Measurements from ENCODE around the gene MSH5. TPM values are rescaled to one million over a fixed set of nuclear protein-coding genes. Genes with fewer than 3 reads are reported as not detected.
A peak's percentile ranks its signal among the peaks of the same experiment; 100 is the strongest.

The MSH5 gene
- total RNA-seq, 1 donor from 2014 or later: 4.2 TPM

- no peak for DNase-seq
Measured at GRCh38 chr6:31761343-31761742, 21.5 kb downstream of the MSH5 start.

GRCh38 chr6:31762356-31762755 is 22.6 kb downstream of the MSH5 start, which contains the start of gene SAPCD1:
Gene SAPCD1 (plus strand): TSS chr6:31762656. CDS start chr6:31763055, 399 bp downstream.
- DNase-seq: no peak

GRCh38 chr6:31762878-31763618 is 23.2 kb downstream of the MSH5 start:
- DNase-seq: no peak

GRCh38 chr6:31763619-31763940 is 23.8 kb downstream of the MSH5 start:
- DNase-seq: no peak

GRCh38 chr6:31764198-31764597 is 24.4 kb downstream of the MSH5 start:
- no peak for DNase-seq

GRCh38 chr6:31765559-31765909 is 25.7 kb downstream of the MSH5 start:
- no peak for DNase-seq

- no peak for DNase-seq
Measured at GRCh38 chr6:31765910-31766794, 26.3 kb downstream of the MSH5 start.

GRCh38 chr6:31767096-31767645 is 27.4 kb downstream of the MSH5 start:
- DNase-seq: no peak

GRCh38 chr6:31768363-31769257 is 28.8 kb downstream of the MSH5 start:
- DNase-seq: no peak

GRCh38 chr6:31769684-31770371 is 30.0 kb downstream of the MSH5 start:
- DNase-seq: no peak

- no peak for DNase-seq
Measured at GRCh38 chr6:31770860-31771259, 31.1 kb downstream of the MSH5 start.

GRCh38 chr6:31771992-31772358 is 32.2 kb downstream of the MSH5 start:
- DNase-seq: no peak

- no peak for DNase-seq
Measured at GRCh38 chr6:31775184-31775583, 35.4 kb downstream of the MSH5 start.

GRCh38 chr6:31775633-31776484 is 36.1 kb downstream of the MSH5 start:
- DNase-seq: no peak

- DNase-seq: no peak
Measured at GRCh38 chr6:31776485-31776988, 36.7 kb downstream of the MSH5 start.

GRCh38 chr6:31776989-31777666 is 37.3 kb downstream of the MSH5 start, which contains the start of gene VWA7:
Gene VWA7 (minus strand): TSS chr6:31777328. CDS start chr6:31776779, 549 bp downstream.
- DNase-seq: peak; percentile 50

- no peak for DNase-seq
Measured at GRCh38 chr6:31777667-31778050, 37.9 kb downstream of the MSH5 start.

- no peak for DNase-seq
Measured at GRCh38 chr6:31778193-31778592, 38.4 kb downstream of the MSH5 start.

- DNase-seq: no peak
Measured at GRCh38 chr6:31778999-31779885, 39.4 kb downstream of the MSH5 start.

Measured in occipital lobe (tissue), 2 donors.